ENCODE results near the gene APBB3.

Gene APBB3

DNA sequence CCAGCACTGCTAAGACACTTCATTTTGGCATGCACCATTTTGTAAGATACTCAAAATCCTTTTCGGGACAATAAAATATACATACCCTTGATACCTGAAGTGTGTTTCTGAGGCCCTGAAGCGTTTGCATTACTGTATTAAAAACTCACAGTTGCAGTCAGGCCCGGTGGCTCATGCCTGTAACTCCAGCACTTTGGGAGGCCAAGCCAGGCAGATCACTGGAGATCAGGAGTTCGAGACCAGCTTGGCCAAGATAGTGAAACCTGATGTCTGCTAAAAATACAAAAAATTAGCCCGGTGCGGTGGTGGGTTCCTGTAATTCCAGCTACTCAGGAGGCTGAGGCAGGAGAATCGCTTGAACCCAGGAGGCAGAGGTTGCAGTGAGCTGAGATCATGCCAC, 19.4 kb downstream of the APBB3 start:
- TF ChIP-seq, protein P1, sequence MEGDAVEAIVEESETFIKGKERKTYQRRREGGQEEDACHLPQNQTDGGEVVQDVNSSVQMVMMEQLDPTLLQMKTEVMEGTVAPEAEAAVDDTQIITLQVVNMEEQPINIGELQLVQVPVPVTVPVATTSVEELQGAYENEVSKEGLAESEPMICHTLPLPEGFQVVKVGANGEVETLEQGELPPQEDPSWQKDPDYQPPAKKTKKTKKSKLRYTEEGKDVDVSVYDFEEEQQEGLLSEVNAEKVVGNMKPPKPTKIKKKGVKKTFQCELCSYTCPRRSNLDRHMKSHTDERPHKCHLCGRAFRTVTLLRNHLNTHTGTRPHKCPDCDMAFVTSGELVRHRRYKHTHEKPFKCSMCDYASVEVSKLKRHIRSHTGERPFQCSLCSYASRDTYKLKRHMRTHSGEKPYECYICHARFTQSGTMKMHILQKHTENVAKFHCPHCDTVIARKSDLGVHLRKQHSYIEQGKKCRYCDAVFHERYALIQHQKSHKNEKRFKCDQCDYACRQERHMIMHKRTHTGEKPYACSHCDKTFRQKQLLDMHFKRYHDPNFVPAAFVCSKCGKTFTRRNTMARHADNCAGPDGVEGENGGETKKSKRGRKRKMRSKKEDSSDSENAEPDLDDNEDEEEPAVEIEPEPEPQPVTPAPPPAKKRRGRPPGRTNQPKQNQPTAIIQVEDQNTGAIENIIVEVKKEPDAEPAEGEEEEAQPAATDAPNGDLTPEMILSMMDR (IDR thresholded peaks at IDR 0.05; ENCODE audit: insufficient read depth, low read depth, low read length, missing control alignments), result no peak
- H3K4me3 ChIP-seq (ENCODE audit: low read depth, low read length), result no peak overlapping the region
- no peak for DNase-seq (ENCODE audit: low read depth)

DNA sequence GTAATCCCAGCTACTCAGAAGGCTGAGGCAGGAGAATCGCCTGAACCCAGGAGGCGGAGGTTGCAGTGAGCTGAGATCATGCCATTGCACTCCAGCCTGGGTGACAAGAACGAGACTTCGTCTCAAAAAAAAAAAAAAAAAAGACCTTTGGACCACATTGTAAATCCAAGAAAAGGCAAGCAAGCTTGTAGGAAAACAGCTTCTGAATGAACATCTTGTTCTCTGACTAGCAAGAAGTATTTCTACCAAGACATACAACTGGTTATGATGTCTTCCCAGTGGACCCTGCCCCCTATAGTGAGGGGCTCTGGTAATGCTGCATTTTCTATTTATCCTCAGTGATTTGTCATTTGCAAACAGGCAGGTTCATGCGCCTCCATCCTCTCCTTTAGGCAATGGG, 21.4 kb downstream of the APBB3 start:
- TF ChIP-seq, protein P1 (IDR thresholded peaks at IDR 0.05; ENCODE audit: insufficient read depth, low read depth, low read length, missing control alignments), result no peak
- H3K4me3 ChIP-seq (ENCODE audit: low read depth, low read length), result no peak overlapping the region
- no peak for DNase-seq (ENCODE audit: low read depth)

DNA sequence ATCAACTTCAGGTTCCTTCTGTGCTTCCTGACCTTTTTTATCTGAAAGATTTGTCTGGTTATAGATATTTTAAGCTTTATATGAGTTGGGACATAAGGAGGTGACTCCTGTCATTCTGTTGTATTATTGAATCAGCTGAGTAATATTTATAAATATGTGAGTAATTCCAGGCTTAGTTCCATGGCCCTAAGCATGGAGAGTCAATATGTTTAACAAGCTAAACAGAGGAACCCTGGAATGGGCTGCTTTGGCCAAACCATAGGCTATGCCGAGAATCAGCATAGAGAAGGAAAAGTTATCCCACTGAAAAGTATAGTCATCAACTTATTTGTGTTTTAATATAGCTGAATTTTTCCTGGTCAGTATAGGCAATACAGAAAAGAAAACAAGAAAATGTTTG, 24.2 kb downstream of the APBB3 start:
- no peak for DNase-seq (ENCODE audit: low read depth)
- TF ChIP-seq, protein P1 (IDR thresholded peaks at IDR 0.05; ENCODE audit: insufficient read depth, low read depth, low read length, missing control alignments), result no peak
- H3K4me3 ChIP-seq (ENCODE audit: low read depth, low read length), result no peak overlapping the region

DNA sequence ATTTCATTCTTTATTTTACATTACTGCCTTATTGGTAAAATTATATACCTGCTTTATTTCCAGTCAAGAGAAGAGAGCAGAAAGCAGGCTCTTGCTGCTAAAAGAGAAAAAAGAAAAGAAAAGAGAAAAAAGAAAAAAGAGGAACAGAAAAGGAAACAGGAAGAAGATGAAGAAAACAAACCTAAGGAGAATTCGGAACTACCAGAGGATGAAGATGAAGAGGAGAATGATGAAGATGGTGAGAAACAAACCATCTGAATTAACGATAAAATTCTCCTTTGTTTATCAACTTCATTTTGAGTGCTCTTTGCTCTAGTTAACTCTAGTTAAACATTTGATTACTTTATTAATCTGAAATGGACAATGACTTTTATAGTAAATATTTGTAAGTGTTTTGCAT, 40.4 kb downstream of the APBB3 start:
- no peak overlapping the region for H3K4me3 ChIP-seq (ENCODE audit: low read depth, low read length)
- no peak for DNase-seq (ENCODE audit: low read depth)
- TF ChIP-seq, protein P1 (IDR thresholded peaks at IDR 0.05; ENCODE audit: insufficient read depth, low read depth, low read length, missing control alignments), result no peak

DNA sequence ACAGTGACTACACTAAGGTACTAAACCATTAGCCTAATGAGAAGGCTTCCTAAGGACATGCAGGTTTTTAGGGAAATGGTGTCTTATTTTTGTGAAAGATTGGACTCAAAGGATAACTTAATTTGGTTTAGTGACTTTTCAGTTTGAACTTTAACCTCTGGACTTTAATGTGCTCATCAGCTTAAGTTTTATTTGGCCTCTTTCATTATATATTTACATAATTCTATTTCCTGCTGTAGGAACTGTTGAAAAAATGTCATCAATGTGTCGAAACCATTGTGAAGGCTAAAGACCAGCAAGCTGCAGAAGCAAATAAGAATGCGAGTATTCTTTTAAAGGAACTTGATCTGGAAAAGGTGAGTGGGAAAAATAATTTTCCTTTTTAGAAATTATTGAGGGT, 51.3 kb downstream of the APBB3 start:
- H3K4me3 ChIP-seq (ENCODE audit: low read depth, low read length), result no peak overlapping the region
- DNase-seq (ENCODE audit: low read depth), result no peak
- TF ChIP-seq, protein P1 (IDR thresholded peaks at IDR 0.05; ENCODE audit: insufficient read depth, low read depth, low read length, missing control alignments), result no peak

DNA sequence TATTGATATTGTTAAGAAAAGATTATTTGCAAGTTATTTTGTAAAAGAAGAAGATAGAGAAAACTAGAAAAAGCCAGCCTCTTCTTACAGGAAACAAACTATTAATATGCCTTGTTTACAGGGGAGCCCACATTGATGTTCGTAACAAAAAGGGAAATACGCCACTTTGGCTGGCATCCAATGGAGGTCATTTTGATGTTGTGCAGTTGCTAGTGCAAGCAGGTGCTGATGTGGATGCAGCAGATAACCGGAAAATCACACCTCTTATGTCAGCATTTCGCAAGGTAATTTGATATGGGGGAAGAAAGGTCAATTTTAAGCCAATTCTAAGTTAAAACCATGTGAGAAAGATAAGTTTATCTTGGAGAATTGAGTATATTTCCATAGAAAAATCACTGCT, 54.5 kb downstream of the APBB3 start:
- TF ChIP-seq, protein P1 (IDR thresholded peaks at IDR 0.05; ENCODE audit: insufficient read depth, low read depth, low read length, missing control alignments), result no peak
- no peak overlapping the region for H3K4me3 ChIP-seq (ENCODE audit: low read depth, low read length)
- no peak for DNase-seq (ENCODE audit: low read depth)

Data from GM12865 (cell line).